Renal cortex interstitium (tissue), 11 donors: ENCODE results near the gene PLXNA3. TPM values are rescaled to one million over a fixed set of nuclear protein-coding genes. Genes with fewer than 3 reads are reported as not detected.

Source experiments
- DNase-seq, 11 donors: peaks; one replicate each; pipeline ENCODE4 v3.0.0-alpha.2; 2013; ENCODE audit warnings: low read depth in 9 of 11, low spot score in 4 of 11; ENCODE audit errors: extremely low read depth in 1 of 11
- polyA plus RNA-seq, 3 donors: library from polyadenylated mRNA; unstranded; fragments of 120-200 nt; gene quantifications; one replicate each; pipeline ENCODE4 v1.2.1, GENCODE V29; 2013; ENCODE audit not compliant: insufficient read length in 3 of 3

PLXNA3 gene
- polyA plus RNA-seq, 3 donors, result 52.8 to 72.0 (median 57.0) TPM

DNA sequence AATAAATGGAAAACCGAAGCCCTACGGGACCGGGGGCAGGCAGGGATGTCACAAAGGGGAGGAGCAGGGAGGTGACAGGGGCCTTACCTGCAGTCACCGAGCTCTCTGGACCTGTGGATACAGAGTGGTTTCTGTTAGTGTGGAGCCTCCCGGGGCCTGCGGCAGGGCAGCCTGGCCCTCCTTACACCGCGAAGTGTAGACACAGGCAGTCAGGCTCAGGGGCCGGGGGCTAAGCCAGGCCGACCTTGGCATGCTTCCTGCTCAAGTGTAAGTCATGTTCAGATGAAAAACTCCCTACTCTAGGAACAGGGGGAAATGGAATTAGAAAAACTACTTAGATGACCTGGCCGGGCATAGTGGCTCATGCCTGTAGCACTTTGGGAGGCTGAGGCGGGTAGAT lies 53.7 kb downstream of the PLXNA3 start:
- no peak for DNase-seq

DNA sequence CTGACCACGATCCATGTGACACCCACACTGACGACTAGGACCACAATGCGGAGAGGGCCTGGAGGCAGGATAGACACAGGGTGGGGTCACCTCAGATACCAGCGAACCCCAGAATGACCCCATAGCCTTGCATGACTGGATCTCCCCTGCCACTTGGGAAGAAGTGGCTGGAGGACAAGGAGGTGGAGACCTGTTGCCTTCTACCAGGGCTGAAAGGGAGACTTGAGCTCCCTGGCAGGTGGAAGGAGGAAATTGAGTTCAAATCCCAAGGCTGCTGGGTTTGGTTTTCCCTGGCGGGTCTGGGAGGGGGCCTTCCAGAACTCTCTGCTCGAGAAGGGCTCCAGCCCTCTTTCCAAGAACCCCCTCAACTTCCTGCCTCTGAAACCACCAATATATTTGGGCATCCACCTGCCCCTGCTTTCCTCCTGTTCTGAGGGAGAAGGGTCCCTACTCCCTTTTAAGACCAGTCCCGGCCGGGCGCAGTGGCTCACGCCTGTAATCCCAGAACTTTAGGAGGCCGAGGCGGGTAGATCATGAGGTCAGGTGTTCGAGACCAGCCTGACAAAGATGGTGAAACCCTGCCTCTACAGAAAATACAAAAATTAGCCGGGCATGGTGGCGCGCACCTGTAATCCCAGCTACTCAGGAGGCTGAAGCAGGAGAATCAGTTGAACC lies 54.9 kb downstream of the PLXNA3 start:
- no peak for DNase-seq

DNA sequence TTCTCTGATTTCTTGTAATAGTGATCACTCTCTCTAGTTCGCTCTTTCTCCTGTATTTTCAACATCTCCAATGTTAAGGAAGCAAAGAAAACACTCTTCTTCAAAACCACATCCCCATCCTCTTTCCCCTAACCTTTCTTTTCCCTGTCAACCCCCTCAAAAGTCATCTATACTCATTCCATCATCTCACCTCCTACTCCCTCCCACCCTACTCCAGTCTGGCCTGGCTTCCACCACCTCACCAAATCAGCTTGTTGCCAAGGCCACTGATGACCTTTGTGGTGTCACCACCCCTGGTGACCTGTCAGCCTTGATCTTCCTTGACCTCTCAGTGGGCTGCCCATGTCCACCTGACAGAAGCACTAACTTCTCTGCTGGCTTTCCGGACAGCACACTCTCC lies 55.6 kb downstream of the PLXNA3 start:
- no peak for DNase-seq

- DNase-seq, result no peak
Measured at GRCh38 chrX:154515090-154515965, 57.2 kb downstream of the PLXNA3 start.

GRCh38 chrX:154515966-154516655 lies 58.0 kb downstream of the PLXNA3 start, which contains the start of gene FAM3A:
Gene FAM3A (minus strand): TSS chrX:154516232. CDS start chrX:154515772, 460 bp downstream.
- DNase-seq, result peak in 10 of 11 donors; percentile 57 to 85 (median 80)

- DNase-seq, result peak in 10 of 11 donors; percentile 41 to 75 (median 50)
Measured at GRCh38 chrX:154516656-154517100, 58.6 kb downstream of the PLXNA3 start.

DNA sequence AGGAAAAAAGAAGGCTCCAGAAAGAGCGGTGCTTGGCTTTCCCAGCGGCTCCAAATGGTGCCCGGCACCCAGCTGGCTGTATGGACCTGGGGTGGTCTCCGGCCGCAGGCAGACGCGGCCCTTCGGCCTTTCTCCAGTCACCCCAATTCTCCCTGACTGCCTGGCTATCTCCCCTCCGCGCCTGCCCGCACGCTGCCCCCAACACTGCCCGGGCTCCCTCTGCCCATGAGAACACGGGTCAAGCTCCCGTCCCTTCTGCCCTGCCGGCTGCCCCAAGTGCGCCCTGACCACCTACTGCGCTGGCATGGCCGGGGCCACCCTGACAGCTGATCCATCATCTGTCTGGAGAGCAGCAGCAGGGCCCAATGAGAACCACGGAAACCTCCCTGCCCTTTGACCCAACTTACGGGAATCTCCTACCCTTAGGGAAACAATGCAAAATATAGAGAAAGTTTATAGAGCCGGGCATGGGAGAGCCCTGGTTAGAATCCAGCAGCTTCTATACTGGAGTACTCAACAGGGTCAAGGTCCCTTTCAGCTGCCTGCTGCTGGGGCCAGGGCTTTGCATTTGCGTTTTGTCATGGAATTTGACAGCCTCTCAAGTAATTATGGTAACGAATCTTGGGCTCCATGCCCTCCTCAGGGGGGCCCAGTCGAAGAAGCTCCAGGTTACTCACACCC lies 59.2 kb downstream of the PLXNA3 start:
- DNase-seq, result peak in 1 of 11 donors; percentile 12

DNA sequence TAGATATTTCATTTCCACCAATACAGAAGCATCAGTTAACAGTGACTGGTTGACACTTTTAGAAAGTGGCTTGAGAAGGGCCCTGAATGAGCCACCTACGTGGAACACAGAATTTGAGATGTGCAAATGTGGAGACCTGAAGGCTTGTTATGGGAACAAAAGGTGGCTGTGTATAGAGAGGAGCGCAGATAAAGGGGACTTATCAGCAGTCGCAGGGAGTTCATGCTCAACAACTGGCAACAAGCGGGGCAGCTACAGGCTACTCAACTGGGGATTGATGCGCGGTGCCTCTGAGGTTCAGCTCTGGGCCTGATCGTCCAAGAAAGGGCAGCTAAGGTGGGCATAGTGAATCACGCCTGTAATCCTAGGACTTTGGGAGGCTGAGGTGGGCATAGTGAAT lies 61.3 kb downstream of the PLXNA3 start:
- DNase-seq, result no peak

DNA sequence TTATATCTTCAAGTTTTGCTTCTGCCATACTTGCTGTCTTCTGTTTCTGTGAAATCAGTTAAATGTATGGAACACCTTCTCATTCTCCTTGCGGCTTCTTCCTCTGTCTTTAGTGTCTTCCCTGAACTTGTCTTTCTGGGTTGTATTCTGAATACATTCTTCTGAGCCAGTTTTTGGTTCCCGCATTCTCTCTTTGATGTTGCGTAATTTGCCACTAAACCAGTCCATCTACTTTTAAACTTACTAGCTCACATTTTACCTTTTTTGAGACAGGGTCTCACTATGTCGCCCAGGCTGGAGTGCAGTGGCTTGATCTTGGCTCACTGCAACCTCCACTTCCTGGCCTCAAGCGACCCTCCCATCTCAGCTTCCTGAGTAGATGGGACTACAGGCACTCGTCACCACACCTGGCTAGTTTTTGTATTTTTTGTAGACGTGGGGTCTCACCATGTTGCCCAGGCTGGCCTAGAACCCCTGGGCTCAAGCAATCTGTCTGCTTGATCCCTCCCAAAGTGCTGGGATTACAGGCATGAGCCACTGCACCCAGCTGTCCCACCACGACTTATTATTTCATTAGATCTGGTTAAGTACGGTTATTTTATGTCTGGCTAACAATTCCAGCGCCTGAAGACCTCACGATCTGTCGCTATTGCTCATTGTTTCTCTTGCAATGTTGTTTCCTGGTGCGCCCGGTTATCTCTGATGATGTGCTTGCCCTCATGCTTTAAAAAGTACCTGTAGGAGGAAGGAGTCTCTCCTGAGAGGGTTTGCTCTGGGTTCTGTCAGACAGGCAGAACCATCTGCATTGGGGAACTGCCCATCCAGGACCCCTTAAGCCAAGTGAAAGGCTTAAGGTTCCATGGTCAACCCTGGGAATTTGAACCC lies 67.8 kb downstream of the PLXNA3 start:
- DNase-seq, result no peak

GRCh38 chrX:154526901-154527675 lies 69.0 kb downstream of the PLXNA3 start:
- peak in 10 of 11 donors; percentile 41 to 78 (median 62) for DNase-seq

Other genes with a start within 250 kb of the PLXNA3 start
- gene OPN1MW2, start 238.5 kb upstream of the PLXNA3 start, polyA plus RNA-seq, result not detected
- not detected for gene OPN1MW3, start 200.7 kb upstream of the PLXNA3 start, polyA plus RNA-seq
- not detected for gene TEX28, start 163.2 kb upstream of the PLXNA3 start, polyA plus RNA-seq
- under 1 TPM; 0.22 to 0.52 (median 0.24) TPM for gene TKTL1, start 162.5 kb upstream of the PLXNA3 start, polyA plus RNA-seq
- 100 to 1,000 TPM; 412 to 595 (median 545) TPM for gene FLNA, start 83.6 kb upstream of the PLXNA3 start, polyA plus RNA-seq
- gene EMD, start 79.0 kb upstream of the PLXNA3 start, polyA plus RNA-seq, result 10 to 100 TPM; 71.3 to 97.8 (median 78.0) TPM
- gene RPL10, start 59.9 kb upstream of the PLXNA3 start, polyA plus RNA-seq, result 1,000 to 10,000 TPM; 3,021 to 3,596 (median 3,323) TPM
- 10 to 100 TPM; 11.5 to 13.9 (median 12.0) TPM for gene DNASE1L1, start 49.0 kb upstream of the PLXNA3 start, polyA plus RNA-seq
- 10 to 100 TPM; 32.4 to 51.9 (median 33.2) TPM for gene TAFAZZIN, start 46.7 kb upstream of the PLXNA3 start, polyA plus RNA-seq
- 100 to 1,000 TPM; 133 to 160 (median 154) TPM for gene ATP6AP1, start 29.6 kb upstream of the PLXNA3 start, polyA plus RNA-seq
- gene GDI1, start 21.1 kb upstream of the PLXNA3 start, polyA plus RNA-seq, result 100 to 1,000 TPM; 112 to 147 (median 141) TPM
- 10 to 100 TPM; 47.3 to 60.2 (median 54.6) TPM for gene FAM50A, start 14.1 kb upstream of the PLXNA3 start, polyA plus RNA-seq
- 10 to 100 TPM in 2 of 3 donors, 1 to 10 TPM in 1; 9.2 to 14.9 (median 11.8) TPM for gene LAGE3, start 21.0 kb downstream of the PLXNA3 start, polyA plus RNA-seq
- 10 to 100 TPM; 23.9 to 32.2 (median 25.9) TPM for gene UBL4A, start 28.3 kb downstream of the PLXNA3 start, polyA plus RNA-seq
- 10 to 100 TPM; 14.8 to 23.1 (median 21.4) TPM for gene SLC10A3, start 32.3 kb downstream of the PLXNA3 start, polyA plus RNA-seq
- 10 to 100 TPM; 22.9 to 42.8 (median 36.7) TPM for gene FAM3A, start 58.0 kb downstream of the PLXNA3 start, polyA plus RNA-seq
- 10 to 100 TPM; 39.2 to 46.8 (median 40.5) TPM for gene G6PD, start 88.6 kb downstream of the PLXNA3 start, polyA plus RNA-seq
- 10 to 100 TPM; 13.7 to 20.2 (median 19.5) TPM for gene IKBKG, start 89.3 kb downstream of the PLXNA3 start, polyA plus RNA-seq
- not detected for gene CTAG1A, start 126.9 kb downstream of the PLXNA3 start, polyA plus RNA-seq
- gene CTAG1B, start 161.0 kb downstream of the PLXNA3 start, polyA plus RNA-seq, result not detected
- not detected for gene CTAG2, start 195.3 kb downstream of the PLXNA3 start, polyA plus RNA-seq